GM13977 (cell line): ENCODE results near the gene RNF144A.

Experiments used
- DNase-seq: peaks from one replicate; pipeline ENCODE4 v3.0.0; 2012; ENCODE audit warnings: low spot score
- CTCF ChIP-seq: IDR thresholded peaks from 2 replicates; pipeline ENCODE4 v1.5.1; 2012; ENCODE audit warnings: mild to moderate bottlenecking, control low read depth; ENCODE audit not compliant: insufficient read depth; ENCODE audit errors: extremely low read depth, missing control alignments
- in situ Hi-C: fragments of 300-500 bp; cut with MboI; formaldehyde crosslinking; loops from one replicate; pipeline ENCODE4 v1.12.0; 2022; ENCODE audit warnings: low sequenced_read_pairs, low pct_unique_long_range_greater_than_20kb, mixed read lengths, inconsistent platforms; ENCODE audit not compliant: unreplicated experiment

RNF144A gene

GRCh38 chr2:6965071-6965795 is 48.0 kb downstream of the RNF144A start:
- TF ChIP-seq CTCF = no peak
- in situ Hi-C loops = no loop called here
- no peak for DNase-seq

GRCh38 chr2:6966446-6966940 is 49.3 kb downstream of the RNF144A start:
- TF ChIP-seq CTCF = no peak
- no peak for DNase-seq
- in situ Hi-C loops = no loop called here

GRCh38 chr2:6967301-6967700 is 50.1 kb downstream of the RNF144A start:
- in situ Hi-C loops = no loop called here
- no peak for DNase-seq
- no peak for TF ChIP-seq CTCF

GRCh38 chr2:6968319-6969100 is 51.3 kb downstream of the RNF144A start:
- TF ChIP-seq CTCF = no peak
- in situ Hi-C loops = no loop called here
- DNase-seq = peak; percentile 22

GRCh38 chr2:6970551-6970950 is 53.3 kb downstream of the RNF144A start:
- DNase-seq = no peak
- in situ Hi-C loops = no loop called here
- TF ChIP-seq CTCF = no peak

GRCh38 chr2:6970976-6971480 is 53.8 kb downstream of the RNF144A start:
- TF ChIP-seq CTCF = no peak
- no peak for DNase-seq
- in situ Hi-C loops = no loop called here
